ENCODE results near the gene SHLD1.

SHLD1 gene

DNA sequence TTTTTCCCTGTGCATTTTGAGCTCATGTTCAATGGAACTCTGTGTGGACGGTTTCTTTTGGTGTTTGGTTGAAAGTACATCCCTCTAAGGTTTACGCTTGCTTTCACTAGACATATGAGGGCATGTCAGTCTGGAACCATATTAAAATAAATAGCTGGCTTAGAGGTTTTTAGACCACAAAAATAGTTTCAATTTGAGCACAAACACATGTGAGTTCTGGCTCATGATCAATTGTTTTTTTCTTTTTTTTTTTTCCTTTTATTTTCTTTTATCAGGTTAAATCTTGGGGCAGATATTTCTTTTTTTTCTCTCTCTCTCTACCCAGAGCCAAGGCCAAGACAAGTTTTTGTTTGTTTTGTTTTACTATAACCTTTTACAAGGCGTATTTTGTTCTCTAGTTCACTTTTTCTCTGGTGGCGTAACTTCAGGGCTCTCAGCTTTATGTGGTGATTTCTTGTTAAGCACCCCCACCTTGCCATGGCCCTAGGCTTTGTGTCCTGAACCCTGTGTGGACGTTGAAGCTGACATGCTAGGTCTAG lies 92.9 kb downstream of the SHLD1 start:
- TF ChIP-seq YY1 (IDR thresholded peaks at IDR 0.05; ENCODE audit: insufficient read depth, insufficient read length) = no peak
- no peak for TF ChIP-seq SUZ12 (IDR thresholded peaks at IDR 0.05; ENCODE audit: extremely low read depth, insufficient read depth, insufficient read length)
- TF ChIP-seq ZNF274 (IDR thresholded peaks at IDR 0.05; ENCODE audit: low read depth, low read length) = no peak
- no peak for DNase-seq (ENCODE audit: low read depth, low spot score)
- H3K4me1 ChIP-seq (ENCODE audit: insufficient read depth, insufficient read length) = no peaks in the 10 kb centered on the region
- H3K36me3 ChIP-seq (ENCODE audit: insufficient read depth, insufficient read length, low read length) = no peaks in the 10 kb centered on the region
- no peak overlapping the region for H3K9ac ChIP-seq (ENCODE audit: insufficient read length, low read depth)
- H3K9me3 ChIP-seq (ENCODE audit: insufficient read depth, low read length) = no peaks in the 10 kb centered on the region
- no peak overlapping the region for H3K4me3 ChIP-seq (ENCODE audit: insufficient read length, low read depth)
- no peaks in the 10 kb centered on the region for H3K27me3 ChIP-seq (ENCODE audit: insufficient read depth, insufficient read length)

DNA sequence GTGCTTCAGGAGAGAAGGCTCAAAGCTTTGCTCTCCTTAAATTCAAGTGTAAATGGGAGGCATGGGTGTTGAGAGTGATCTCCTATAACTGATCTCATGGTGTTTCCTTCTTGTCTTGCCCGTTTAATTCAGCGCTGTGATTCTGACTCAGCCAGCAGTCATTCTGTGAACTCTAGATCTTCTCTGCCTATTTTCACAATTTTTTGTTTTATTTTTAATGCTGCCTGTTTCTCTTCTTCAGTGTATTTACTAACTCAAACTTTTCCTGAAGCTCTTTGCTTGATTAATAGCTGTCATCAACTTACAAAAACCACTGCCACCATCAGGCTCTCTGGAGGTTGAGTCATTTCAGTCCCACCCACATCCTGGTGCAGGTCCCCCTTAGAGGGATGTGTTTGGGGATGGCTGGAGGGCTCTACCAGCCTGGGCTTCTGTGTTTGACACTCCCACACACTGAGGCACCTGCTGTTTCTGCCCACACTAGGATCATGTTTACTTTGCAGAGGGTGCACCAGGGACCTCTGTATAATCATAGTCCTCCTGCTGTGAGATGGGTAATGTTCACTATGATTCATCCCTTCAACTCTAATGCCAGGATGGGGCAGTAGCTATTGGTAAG lies 94.0 kb downstream of the SHLD1 start:
- Histone ChIP-seq H3K4me1 (ENCODE audit: insufficient read depth, insufficient read length) (no peaks in the 10 kb centered on the region), H3K27me3 (ENCODE audit: insufficient read depth, insufficient read length) (no peaks in the 10 kb centered on the region), H3K36me3 (ENCODE audit: insufficient read depth, insufficient read length, low read length) (no peaks in the 10 kb centered on the region), H3K4me3 (ENCODE audit: insufficient read length, low read depth) (no peak overlapping the region), H3K9me3 (ENCODE audit: insufficient read depth, low read length) (no peaks in the 10 kb centered on the region), H3K9ac (ENCODE audit: insufficient read length, low read depth) (no peak overlapping the region)
- no peak for DNase-seq (ENCODE audit: low read depth, low spot score)
- no peak for TF ChIP-seq YY1 (IDR thresholded peaks at IDR 0.05; ENCODE audit: insufficient read depth, insufficient read length)

DNA sequence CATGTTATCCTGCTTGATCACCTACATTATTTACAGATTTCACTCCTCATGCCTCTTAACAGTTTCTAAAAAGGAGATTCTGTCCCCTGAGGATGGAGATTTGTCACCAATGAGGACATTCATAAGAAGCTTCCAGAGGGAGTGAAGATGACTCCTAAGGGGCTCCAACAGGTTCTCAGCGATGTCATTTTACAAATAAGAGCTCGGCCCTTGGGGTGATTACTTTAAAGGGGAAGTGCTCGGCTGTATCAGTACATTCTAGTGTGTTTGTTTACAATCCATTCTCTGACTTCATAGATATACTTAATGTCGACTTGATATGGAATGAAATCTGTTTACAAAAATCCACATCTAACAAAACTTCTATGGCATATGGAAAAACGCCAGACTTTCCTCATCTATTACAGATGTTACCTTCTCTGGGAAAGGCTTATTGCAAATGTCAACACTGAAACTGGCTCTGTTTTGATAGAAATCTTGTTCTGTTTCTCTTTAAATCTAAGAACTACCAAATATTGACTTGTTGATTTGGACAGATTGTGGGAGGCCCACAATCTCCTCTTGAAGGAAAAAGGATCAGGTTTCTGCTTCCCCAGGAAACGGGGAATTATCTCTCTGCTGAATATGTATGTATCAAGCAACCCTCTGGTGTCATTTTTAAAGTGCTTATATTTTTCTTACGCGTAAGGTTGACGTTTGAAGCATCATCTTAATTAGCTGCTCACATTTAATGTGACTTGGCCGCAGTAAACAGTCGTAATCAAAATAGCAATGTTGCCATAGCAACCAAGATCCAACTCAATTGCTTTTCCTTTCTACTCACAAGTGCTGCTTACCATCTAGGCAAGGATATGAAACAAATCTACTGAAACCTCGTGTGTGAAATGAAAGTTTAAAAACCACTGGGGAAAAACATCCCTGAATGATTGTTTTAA lies 95.7 kb downstream of the SHLD1 start:
- Histone ChIP-seq H3K9me3 (ENCODE audit: insufficient read depth, low read length) (no peaks in the 10 kb centered on the region), H3K4me1 (ENCODE audit: insufficient read depth, insufficient read length) (no peaks in the 10 kb centered on the region), H3K36me3 (ENCODE audit: insufficient read depth, insufficient read length, low read length) (no peaks in the 10 kb centered on the region), H3K4me3 (ENCODE audit: insufficient read length, low read depth) (no peak overlapping the region), H3K27me3 (ENCODE audit: insufficient read depth, insufficient read length) (no peaks in the 10 kb centered on the region), H3K9ac (ENCODE audit: insufficient read length, low read depth) (no peak overlapping the region)
- DNase-seq (ENCODE audit: low read depth, low spot score) = no peak
- TF ChIP-seq SUZ12 (IDR thresholded peaks at IDR 0.05; ENCODE audit: extremely low read depth, insufficient read depth, insufficient read length) (no peak), YY1 (IDR thresholded peaks at IDR 0.05; ENCODE audit: insufficient read depth, insufficient read length) (no peak), ZNF274 (IDR thresholded peaks at IDR 0.05; ENCODE audit: low read depth, low read length) (no peak)

GRCh38 chr20:5848711-5849505 lies 98.7 kb downstream of the SHLD1 start:
- no peak for DNase-seq (ENCODE audit: low read depth, low spot score)
- no peak overlapping the region for H3K9ac ChIP-seq (ENCODE audit: insufficient read length, low read depth)
- H3K27me3 ChIP-seq (ENCODE audit: insufficient read depth, insufficient read length) = no peaks in the 10 kb centered on the region
- TF ChIP-seq YY1 (IDR thresholded peaks at IDR 0.05; ENCODE audit: insufficient read depth, insufficient read length) (no peak), ZNF274 (IDR thresholded peaks at IDR 0.05; ENCODE audit: low read depth, low read length) (no peak), SUZ12 (IDR thresholded peaks at IDR 0.05; ENCODE audit: extremely low read depth, insufficient read depth, insufficient read length) (no peak)
- H3K36me3 ChIP-seq (ENCODE audit: insufficient read depth, insufficient read length, low read length) = no peaks in the 10 kb centered on the region
- H3K4me1 ChIP-seq (ENCODE audit: insufficient read depth, insufficient read length) = no peaks in the 10 kb centered on the region
- H3K9me3 ChIP-seq (ENCODE audit: insufficient read depth, low read length) = no peaks in the 10 kb centered on the region
- H3K4me3 ChIP-seq (ENCODE audit: insufficient read length, low read depth) = no peak overlapping the region

- H3K9me3 ChIP-seq (ENCODE audit: insufficient read depth, low read length) = no peaks in the 10 kb centered on the region
- H3K27me3 ChIP-seq (ENCODE audit: insufficient read depth, insufficient read length) = no peaks in the 10 kb centered on the region
- H3K9ac ChIP-seq (ENCODE audit: insufficient read length, low read depth) = no peak overlapping the region
- no peak overlapping the region for H3K4me3 ChIP-seq (ENCODE audit: insufficient read length, low read depth)
- H3K36me3 ChIP-seq (ENCODE audit: insufficient read depth, insufficient read length, low read length) = no peaks in the 10 kb centered on the region
- no peak for TF ChIP-seq ZNF274 (IDR thresholded peaks at IDR 0.05; ENCODE audit: low read depth, low read length)
- no peak for TF ChIP-seq YY1 (IDR thresholded peaks at IDR 0.05; ENCODE audit: insufficient read depth, insufficient read length)
- TF ChIP-seq SUZ12 (IDR thresholded peaks at IDR 0.05; ENCODE audit: extremely low read depth, insufficient read depth, insufficient read length) = no peak
- no peak for DNase-seq (ENCODE audit: low read depth, low spot score)
- H3K4me1 ChIP-seq (ENCODE audit: insufficient read depth, insufficient read length) = no peaks in the 10 kb centered on the region
Measured at GRCh38 chr20:5855939-5856338, 105.7 kb downstream of the SHLD1 start.

- DNase-seq (ENCODE audit: low read depth, low spot score) = no peak
- Histone ChIP-seq H3K9ac (ENCODE audit: insufficient read length, low read depth) (no peak overlapping the region), H3K36me3 (ENCODE audit: insufficient read depth, insufficient read length, low read length) (no peaks in the 10 kb centered on the region), H3K4me1 (ENCODE audit: insufficient read depth, insufficient read length) (no peaks in the 10 kb centered on the region), H3K27me3 (ENCODE audit: insufficient read depth, insufficient read length) (no peaks in the 10 kb centered on the region), H3K9me3 (ENCODE audit: insufficient read depth, low read length) (no peaks in the 10 kb centered on the region), H3K4me3 (ENCODE audit: insufficient read length, low read depth) (no peak overlapping the region)
- TF ChIP-seq SUZ12 (IDR thresholded peaks at IDR 0.05; ENCODE audit: extremely low read depth, insufficient read depth, insufficient read length) = no peak
Measured at GRCh38 chr20:5859608-5860007, 109.4 kb downstream of the SHLD1 start.

- Histone ChIP-seq H3K4me3 (ENCODE audit: insufficient read length, low read depth) (no peak overlapping the region), H3K9ac (ENCODE audit: insufficient read length, low read depth) (no peak overlapping the region), H3K9me3 (ENCODE audit: insufficient read depth, low read length) (no peaks in the 10 kb centered on the region), H3K36me3 (ENCODE audit: insufficient read depth, insufficient read length, low read length) (no peaks in the 10 kb centered on the region), H3K27me3 (ENCODE audit: insufficient read depth, insufficient read length) (no peaks in the 10 kb centered on the region), H3K4me1 (ENCODE audit: insufficient read depth, insufficient read length) (no peaks in the 10 kb centered on the region)
- TF ChIP-seq ZNF274 (IDR thresholded peaks at IDR 0.05; ENCODE audit: low read depth, low read length) (no peak), SUZ12 (IDR thresholded peaks at IDR 0.05; ENCODE audit: extremely low read depth, insufficient read depth, insufficient read length) (no peak), YY1 (IDR thresholded peaks at IDR 0.05; ENCODE audit: insufficient read depth, insufficient read length) (no peak)
- DNase-seq (ENCODE audit: low read depth, low spot score) = no peak
Measured at GRCh38 chr20:5862703-5863039, 112.5 kb downstream of the SHLD1 start.
